Endothelial cell of umbilical vein (primary cell): ENCODE data around the gene NR0B2. TPM values are rescaled to one million over a fixed set of nuclear protein-coding genes. Genes with fewer than 3 reads are reported as not detected.

Source experiments
- BruUV-seq: library from RNA; stranded (reverse); fragments of 400-500 nt; replicated peaks from 2 replicates; lab custom pipeline; 2021; lab: Mats Ljungman, UMichigan
- CTCF ChIA-PET: fragments of 300-600, 350-600 bp; sonication (Branson Sonifier 250); formaldehyde crosslinking; loops from one replicate; lab custom pipeline; 2021; ENCODE audit warnings: antibody characterized with exemption, inconsistent platforms; lab: Charles Lee
- POLR2A ChIA-PET: fragments of 300-600, 350-600 bp; sonication (Branson Sonifier 250); formaldehyde crosslinking; loops from one replicate; lab custom pipeline; 2021; ENCODE audit warnings: antibody characterized with exemption, inconsistent platforms; lab: Charles Lee
- DNase-seq: peaks from one replicate; pipeline ENCODE4 v3.0.0-alpha.2; 2011; ENCODE audit warnings: low read depth, low spot score
- FAIRE-seq: peaks from 2 replicates; lab custom pipeline; 2011; peaks lifted over from hg19 to GRCh38; lab: Jason Lieb, UNC
- H2AFZ ChIP-seq: 2 replicates; pipeline ENCODE4 v1.6.0; 2012; ENCODE audit warnings: low read depth, low read length, control low read depth, inconsistent platforms
- H3K27ac ChIP-seq: 2 replicates; pipeline ENCODE4 v1.5.1; 2011; ENCODE audit warnings: low read depth, mild to moderate bottlenecking, control low read depth, low read length, moderate library complexity; ENCODE audit not compliant: insufficient read depth
- H3K27me3 ChIP-seq, 2 experiments: 2 replicates each; pipeline versions ENCODE4 v1.6.0 to v1.6.1; 2011; ENCODE audit warnings: low read length in 2 of 2, mixed read lengths in 1 of 2; ENCODE audit not compliant: control insufficient read depth in 2 of 2, insufficient read depth in 2 of 2
- H3K36me3 ChIP-seq, 2 experiments: 2 replicates in 1 of 2; 3 replicates in 1 of 2; pipeline ENCODE4 v1.5.1; 2011; ENCODE audit warnings: low read length in 2 of 2, mild to moderate bottlenecking in 1 of 2, moderate library complexity in 1 of 2; ENCODE audit not compliant: control insufficient read depth in 2 of 2, insufficient read depth in 2 of 2; ENCODE audit errors: extremely low read depth in 1 of 2
- H3K4me1 ChIP-seq: 3 replicates; pipeline ENCODE4 v1.5.1; 2011; ENCODE audit warnings: mild to moderate bottlenecking, low read length; ENCODE audit not compliant: control insufficient read depth, insufficient read depth; ENCODE audit errors: extremely low read depth
- H3K4me2 ChIP-seq: 2 replicates; pipeline ENCODE4 v1.6.1; 2011; ENCODE audit warnings: low read length, control low read depth, mixed read lengths; ENCODE audit not compliant: insufficient read depth
- H3K4me3 ChIP-seq, 3 experiments: fragments of 200-600 bp in 1 of 3; sonication (generic), shearing (Covaris generic) in 1 of 3; replicated peaks in 1 of 3; 2 replicates each; pipeline ENCODE4 v1.5.1; 2011 to 2016; ENCODE audit warnings: control low read depth in 3 of 3, low read length in 3 of 3, mild to moderate bottlenecking in 2 of 3, inconsistent platforms in 1 of 3, low read depth in 1 of 3, moderate library complexity in 1 of 3; ENCODE audit not compliant: insufficient read depth in 1 of 3
- H3K79me2 ChIP-seq: 2 replicates; pipeline ENCODE4 v1.6.0; 2012; ENCODE audit warnings: low read length, inconsistent platforms; ENCODE audit not compliant: control insufficient read depth, insufficient read depth
- H3K9ac ChIP-seq: replicated peaks from 2 replicates; pipeline ENCODE3; 2011; ENCODE audit warnings: low read length, control low read depth; ENCODE audit not compliant: insufficient read depth; ENCODE audit errors: extremely low read depth
- H3K9me1 ChIP-seq: replicated peaks from 3 replicates; pipeline ENCODE4 v1.6.0; 2011; ENCODE audit warnings: mild to moderate bottlenecking, low read length; ENCODE audit not compliant: control insufficient read depth, insufficient read depth; ENCODE audit errors: extremely low read depth
- H3K9me3 ChIP-seq: replicated peaks from 2 replicates; pipeline ENCODE4 v1.5.1; 2012; ENCODE audit warnings: low read length, inconsistent platforms; ENCODE audit not compliant: control insufficient read depth, insufficient read depth
- H4K20me1 ChIP-seq: replicated peaks from 2 replicates; pipeline ENCODE3; 2011; ENCODE audit warnings: mild to moderate bottlenecking, low read length; ENCODE audit not compliant: control insufficient read depth, insufficient read depth; ENCODE audit errors: extremely low read depth
- EZH2 ChIP-seq: IDR thresholded peaks from 2 replicates; pipeline ENCODE4 v1.6.1; 2012; ENCODE audit warnings: borderline replicate concordance, low read depth, mild to moderate bottlenecking, moderate library complexity, low read length, inconsistent platforms; ENCODE audit not compliant: severe bottlenecking
- FOS ChIP-seq: IDR thresholded peaks from 2 replicates; pipeline ENCODE4 v1.6.1; 2011; ENCODE audit warnings: mild to moderate bottlenecking, low read length, moderate library complexity, borderline replicate concordance; ENCODE audit not compliant: insufficient read depth
- GATA2 ChIP-seq: IDR thresholded peaks from 2 replicates; pipeline ENCODE4 v1.7.0; 2011; ENCODE audit warnings: low read depth, mild to moderate bottlenecking, moderate library complexity, mixed read lengths, low read length; ENCODE audit not compliant: insufficient read length, insufficient read depth
- JUN ChIP-seq: IDR thresholded peaks from 2 replicates; pipeline ENCODE4 v1.6.1; 2011; ENCODE audit warnings: borderline replicate concordance, low read depth; ENCODE audit not compliant: insufficient read length, insufficient read depth
- MYC ChIP-seq: IDR thresholded peaks from one replicate; pipeline ENCODE4 v1.6.1; 2011; ENCODE audit warnings: mild to moderate bottlenecking, low read depth, low read length
- POLR2A ChIP-seq: IDR thresholded peaks from 2 replicates; pipeline ENCODE4 v1.6.1; 2012; ENCODE audit warnings: low read depth, mild to moderate bottlenecking, control low read depth, low read length
- POLR2AphosphoS5 ChIP-seq: IDR thresholded peaks from 2 replicates; pipeline ENCODE4 v1.6.1; 2012; ENCODE audit warnings: low read depth, mild to moderate bottlenecking, control low read depth, low read length, moderate library complexity; ENCODE audit not compliant: insufficient read depth
- dilution Hi-C: fragments of 300-500 bp; cut with MboI; formaldehyde crosslinking; loops from one replicate; pipeline ENCODE4 v1.15.0; 2019; ENCODE audit warnings: low sequenced_read_pairs; ENCODE audit not compliant: extremely low pct_ligation_motif_present
- intact Hi-C: fragments of 100-400 bp; cut with micrococcal nuclease; formaldehyde crosslinking; loops from one replicate; pipeline ENCODE4 v1.10.0; 2022
- polyA plus RNA-seq, 4 experiments: library from polyadenylated mRNA; depleted of rRNA in 3 of 4; stranded (reverse) in 3 of 4; unstranded in 1 of 4; fragments of >200 nt; gene quantifications; 2 replicates each; pipeline versions ENCODE4 v1.2.1 to v1.2.3, GENCODE V29; 2011 to 2012; ENCODE audit warnings: missing spikeins in 1 of 4
- total RNA-seq: library from RNA; stranded (reverse); gene quantifications from 2 replicates; pipeline ENCODE4 v1.2.3, GENCODE V29; 2021
- TF ChIP-seq, protein P1 (sequence below), 2 donors: IDR thresholded peaks; 1 replicate in 1 of 2; 2 replicates in 1 of 2; pipeline ENCODE4 v1.5.1; 2011; ENCODE audit warnings: low read length in 2 of 2, mild to moderate bottlenecking in 2 of 2, moderate library complexity in 2 of 2, control low read depth in 1 of 2, inconsistent platforms in 1 of 2, low read depth in 1 of 2; ENCODE audit not compliant: insufficient read depth in 1 of 2; ENCODE audit errors: extremely low read depth in 1 of 2
- TF ChIP-seq, protein P2 (sequence below): IDR thresholded peaks from 2 replicates; pipeline ENCODE4 v1.6.1; 2011; ENCODE audit not compliant: insufficient read depth, insufficient read length

NR0B2 gene
- total and polyA plus RNA-seq, 2 donors (not counting 3 experiments of a cell fraction or from before 2014, with no cell fraction given): not detected

GRCh38 chr1:26913389-26913753 lies 404 bp downstream of the NR0B2 start:
- no peaks in the 10 kb centered on the region for H4K20me1 ChIP-seq
- H3K9ac ChIP-seq: no peak overlapping the region
- no peaks in the 10 kb centered on the region for H3K36me3 ChIP-seq
- no TSS peak for BruUV-seq
- ChIA-PET POLR2A (no interaction called here), CTCF (interaction anchor here (1.1 kb wide), 1 partner anchor 25 kb away, joined by 3 read pairs; no protein-coding TSS in a partner anchor)
- no peaks in the 10 kb centered on the region for H3K9me1 ChIP-seq
- peaks cover 0 to 1% of the 10 kb centered on the region in 2 experiments for H3K27me3 ChIP-seq
- H3K4me3 ChIP-seq: no peak overlapping the region
- no peaks in the 10 kb centered on the region for H3K9me3 ChIP-seq
- no peak for FAIRE-seq
- dilution Hi-C loops: no loop called here
- no peaks in the 10 kb centered on the region for H3K4me1 ChIP-seq
- intact Hi-C loops: no loop called here
- H3K79me2 ChIP-seq: no peaks in the 10 kb centered on the region
- TF ChIP-seq, protein P1, sequence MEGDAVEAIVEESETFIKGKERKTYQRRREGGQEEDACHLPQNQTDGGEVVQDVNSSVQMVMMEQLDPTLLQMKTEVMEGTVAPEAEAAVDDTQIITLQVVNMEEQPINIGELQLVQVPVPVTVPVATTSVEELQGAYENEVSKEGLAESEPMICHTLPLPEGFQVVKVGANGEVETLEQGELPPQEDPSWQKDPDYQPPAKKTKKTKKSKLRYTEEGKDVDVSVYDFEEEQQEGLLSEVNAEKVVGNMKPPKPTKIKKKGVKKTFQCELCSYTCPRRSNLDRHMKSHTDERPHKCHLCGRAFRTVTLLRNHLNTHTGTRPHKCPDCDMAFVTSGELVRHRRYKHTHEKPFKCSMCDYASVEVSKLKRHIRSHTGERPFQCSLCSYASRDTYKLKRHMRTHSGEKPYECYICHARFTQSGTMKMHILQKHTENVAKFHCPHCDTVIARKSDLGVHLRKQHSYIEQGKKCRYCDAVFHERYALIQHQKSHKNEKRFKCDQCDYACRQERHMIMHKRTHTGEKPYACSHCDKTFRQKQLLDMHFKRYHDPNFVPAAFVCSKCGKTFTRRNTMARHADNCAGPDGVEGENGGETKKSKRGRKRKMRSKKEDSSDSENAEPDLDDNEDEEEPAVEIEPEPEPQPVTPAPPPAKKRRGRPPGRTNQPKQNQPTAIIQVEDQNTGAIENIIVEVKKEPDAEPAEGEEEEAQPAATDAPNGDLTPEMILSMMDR (IDR thresholded peaks at IDR 0.05; ENCODE audit: extremely low read depth in 1 of 2, insufficient read depth in 1 of 2, low read depth in 1 of 2, low read length in 2 of 2): no peak
- TF ChIP-seq POLR2A (no peak), MYC (no peak), GATA2 (no peak), FOS (no peak), EZH2 (no peak), POLR2AphosphoS5 (no peak), JUN (no peak)
- TF ChIP-seq, protein P2, sequence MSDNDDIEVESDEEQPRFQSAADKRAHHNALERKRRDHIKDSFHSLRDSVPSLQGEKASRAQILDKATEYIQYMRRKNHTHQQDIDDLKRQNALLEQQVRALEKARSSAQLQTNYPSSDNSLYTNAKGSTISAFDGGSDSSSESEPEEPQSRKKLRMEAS: no peak
- no peak overlapping the region for H3K4me2 ChIP-seq
- no peak for DNase-seq
- H2AFZ ChIP-seq: no peak overlapping the region
- no peak overlapping the region for H3K27ac ChIP-seq
